Aorta (tissue), 5 donors: Measurements from ENCODE around the gene RRBP1. TPM values are rescaled to one million over a fixed set of nuclear protein-coding genes. Genes with fewer than 3 reads are reported as not detected.
"Not testable (repeated sequence)": the region's sequence is repeated elsewhere in the genome, so short reads cannot be mapped to it uniquely, and the experiment has no call there.

Experiments used
- ATAC-seq: fragments of 200-7000 bp; cut with Tn5 transposase; one replicate; pipeline ENCODE4 v1.9.1; 2022; ENCODE audit warnings: moderate library complexity; ENCODE audit not compliant: low FRiP score
- DNase-seq, 2 donors: peaks; one replicate each; pipeline ENCODE4 v3.0.0-alpha.2; 2020
- H3K27ac ChIP-seq, 2 donors: one replicate each; pipeline ENCODE4 v1.5.1; 2013; ENCODE audit warnings: low read length in 2 of 2, mild to moderate bottlenecking in 2 of 2, moderate library complexity in 2 of 2, control low read depth in 1 of 2, inconsistent platforms in 1 of 2, low read depth in 1 of 2
- H3K27me3 ChIP-seq, 2 donors: one replicate each; pipeline ENCODE4 v1.6.1; 2013; ENCODE audit warnings: control low read depth in 1 of 2, low read length in 1 of 2, mild to moderate bottlenecking in 1 of 2, moderate library complexity in 1 of 2; ENCODE audit not compliant: insufficient read depth in 2 of 2, control insufficient read depth in 1 of 2
- H3K36me3 ChIP-seq, 2 donors: one replicate each; pipeline ENCODE4 v1.6.1; 2013; ENCODE audit warnings: control low read depth in 1 of 2, low read length in 1 of 2, mild to moderate bottlenecking in 1 of 2; ENCODE audit not compliant: insufficient read depth in 2 of 2, control insufficient read depth in 1 of 2
- H3K4me1 ChIP-seq, 2 donors: one replicate each; pipeline ENCODE4 v1.6.1; 2013; ENCODE audit warnings: low read length in 2 of 2, control low read depth in 1 of 2, mild to moderate bottlenecking in 1 of 2, moderate library complexity in 1 of 2; ENCODE audit not compliant: insufficient read depth in 2 of 2, control insufficient read depth in 1 of 2
- H3K4me3 ChIP-seq, 2 donors: one replicate each; pipeline ENCODE4 v1.5.1; 2013; ENCODE audit warnings: low read length in 2 of 2, control low read depth in 1 of 2, mild to moderate bottlenecking in 1 of 2
- H3K9me3 ChIP-seq: one replicate; pipeline ENCODE4 v1.6.1; 2013; ENCODE audit warnings: mild to moderate bottlenecking, low read length; ENCODE audit not compliant: control insufficient read depth
- WGBS, 2 donors: extraction: QIAGEN DNeasy Blood & Tissue Kit; methylation state at CpG; one replicate each; pipeline ENCODE4 v1.1.7; 2013; 5-methylcytosine and 5-hydroxymethylcytosine counted together
- intact Hi-C, 2 donors: fragments of 100-400 bp; cut with DNase I; formaldehyde crosslinking; loops; one replicate each; pipeline versions ENCODE4 v1.14.2 to v1.15.0; 2022
- polyA plus RNA-seq, 2 donors: library from polyadenylated mRNA; stranded (reverse); fragments of 200-250 nt; gene quantifications; one replicate each; pipeline ENCODE4 v1.2.3, GENCODE V29; 2013
- total RNA-seq, 2 donors: library from RNA; stranded (reverse); fragmentation: NEBNext Ultra II Directional; extraction: Animal tissue kit (Norgen Biotek cat#: 25700); gene quantifications; one replicate each; pipeline ENCODE4 v1.2.1, GENCODE V29; 2021
- donor health status: healthy with polysubstance abuse.
- donor health status: Bipolar disorder and iron deficiency.
- donor health status: DM: no; HTN: no; CAD: no.
- donor health status: DM: no; HTN: no; CAD: no.
- donor health status: DM: yes; HTN: yes; CAD: no.

The RRBP1 gene
- total and polyA plus RNA-seq, 4 donors = 19.3 to 178 (median 122) TPM

GRCh38 chr20:17664025-17664633 is 17.9 kb downstream of the RRBP1 start:
- intact Hi-C loops = no loop called here
- ATAC-seq = no peak
- no peaks in the 10 kb centered on the region for H3K27me3 ChIP-seq
- no peaks in the 10 kb centered on the region for H3K36me3 ChIP-seq
- H3K4me1 ChIP-seq = peaks cover 0 to 8% of the 10 kb centered on the region in 2 donors
- H3K4me3 ChIP-seq = no peak overlapping the region
- DNase-seq = no peak
- H3K27ac ChIP-seq = no peak overlapping the region
- 88 to 89% methylated on average over 11 of the region's 11 CpGs for WGBS, 2 donors
- no peaks in the 10 kb centered on the region for H3K9me3 ChIP-seq

- H3K9me3 ChIP-seq = no peaks in the 10 kb centered on the region
- 58 to 65% methylated on average over 5 of the region's 5 CpGs for WGBS, 2 donors
- intact Hi-C loops = no loop called here
These were observed 18.6 kb downstream of the RRBP1 start for GRCh38 chr20:17663486-17663885.

DNA sequence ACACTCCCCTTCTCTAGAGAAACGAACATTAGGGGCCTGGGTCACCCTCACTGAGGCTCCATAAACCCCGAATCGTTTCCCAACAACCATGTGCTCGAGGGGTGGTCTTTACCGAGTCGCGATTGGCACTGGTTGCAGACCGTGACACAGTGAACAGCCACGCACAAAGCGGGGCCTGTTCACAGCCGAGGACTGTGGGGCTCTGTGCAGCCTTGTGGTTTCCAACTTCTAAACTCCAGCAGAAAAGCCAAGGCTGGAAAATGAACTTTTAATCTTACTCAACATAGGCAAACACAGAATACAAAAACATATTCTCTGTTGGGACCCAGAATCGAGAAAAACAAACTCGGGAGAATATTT is 19.0 kb downstream of the RRBP1 start:
- H3K36me3 ChIP-seq = peaks cover 2 to 4% of the 10 kb centered on the region in 2 donors
- H3K4me1 ChIP-seq = peaks cover 0 to 10% of the 10 kb centered on the region in 2 donors
- H3K27me3 ChIP-seq = no peaks in the 10 kb centered on the region
- DNase-seq (no peak), ATAC-seq (no peak)
- WGBS, 2 donors = 57 to 73% methylated on average over 13 of the region's 13 CpGs
- intact Hi-C loops = no loop called here
- H3K4me3 ChIP-seq = no peak overlapping the region
- no peaks in the 10 kb centered on the region for H3K9me3 ChIP-seq
- H3K27ac ChIP-seq = no peak overlapping the region

More at GRCh38 chr20:17663486-17663885, 18.6 kb downstream of the RRBP1 start:
- H3K4me3 ChIP-seq = no peak overlapping the region
- H3K36me3 ChIP-seq = peaks cover 2% of the 10 kb centered on the region in 2 donors
- DNase-seq = no peak
- H3K4me1 ChIP-seq = peaks cover 0 to 10% of the 10 kb centered on the region in 2 donors
- no peak for ATAC-seq
- H3K27me3 ChIP-seq = no peaks in the 10 kb centered on the region
- H3K27ac ChIP-seq = no peak overlapping the region

DNA sequence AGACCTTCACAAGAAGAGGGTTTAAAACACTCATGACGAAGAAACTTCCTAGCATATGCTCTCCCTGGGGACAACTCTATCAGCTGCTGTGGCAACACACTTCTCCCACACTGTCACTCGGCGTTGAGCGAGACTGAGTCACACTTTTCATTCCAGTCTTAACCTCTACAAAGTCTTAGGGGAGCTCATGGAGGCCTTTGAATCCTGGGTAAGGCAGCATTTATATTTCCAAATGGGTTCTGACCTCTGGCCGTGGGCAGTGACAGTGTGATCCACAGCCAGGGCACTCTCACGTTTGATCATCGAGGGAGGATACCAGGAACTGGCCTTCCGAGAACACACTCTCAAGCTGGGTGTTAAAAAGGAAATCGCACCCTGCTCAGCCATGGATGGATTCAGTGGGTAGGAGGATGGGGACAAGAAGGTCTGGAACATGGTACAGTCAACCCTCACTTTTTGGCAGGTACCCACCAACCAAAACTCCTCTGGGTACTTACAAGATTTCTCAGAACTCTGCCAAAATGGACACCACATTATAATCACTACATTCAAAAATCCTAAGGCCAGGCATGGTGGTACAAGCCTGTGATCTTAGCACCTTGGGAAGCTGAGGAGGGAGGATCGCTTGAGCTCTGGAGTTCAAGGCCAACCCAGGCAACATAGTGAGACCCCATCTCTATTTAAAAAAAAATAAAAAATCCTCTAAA is 19.6 kb downstream of the RRBP1 start:
- 50 to 59% methylated on average over 10 of the region's 10 CpGs for WGBS, 2 donors
- Histone ChIP-seq H3K27me3 (no peaks in the 10 kb centered on the region), H3K27ac (no peak overlapping the region), H3K4me1 (peaks cover 0 to 10% of the 10 kb centered on the region in 2 donors), H3K4me3 (no peak overlapping the region), H3K9me3 (no peaks in the 10 kb centered on the region), H3K36me3 (peaks cover 2 to 4% of the 10 kb centered on the region in 2 donors)
- DNase-seq (peak; percentile 70 to 79), ATAC-seq (peak; percentile 73)
- intact Hi-C loops = no loop called here

- intact Hi-C loops = no loop called here
- Histone ChIP-seq H3K27ac (peak overlapping the region in 1 of 2 donors; percentile 72), H3K4me3 (no peak overlapping the region), H3K9me3 (no peaks in the 10 kb centered on the region), H3K27me3 (no peaks in the 10 kb centered on the region), H3K4me1 (peaks cover 0 to 10% of the 10 kb centered on the region in 2 donors), H3K36me3 (peaks cover 2 to 4% of the 10 kb centered on the region in 2 donors)
- WGBS, 2 donors = 40 to 42% methylated on average over 5 of the region's 5 CpGs
- no peak for ATAC-seq
- peak in 1 of 2 donors; percentile 39 for DNase-seq
These were observed 20.8 kb downstream of the RRBP1 start for GRCh38 chr20:17661121-17661744.

DNA sequence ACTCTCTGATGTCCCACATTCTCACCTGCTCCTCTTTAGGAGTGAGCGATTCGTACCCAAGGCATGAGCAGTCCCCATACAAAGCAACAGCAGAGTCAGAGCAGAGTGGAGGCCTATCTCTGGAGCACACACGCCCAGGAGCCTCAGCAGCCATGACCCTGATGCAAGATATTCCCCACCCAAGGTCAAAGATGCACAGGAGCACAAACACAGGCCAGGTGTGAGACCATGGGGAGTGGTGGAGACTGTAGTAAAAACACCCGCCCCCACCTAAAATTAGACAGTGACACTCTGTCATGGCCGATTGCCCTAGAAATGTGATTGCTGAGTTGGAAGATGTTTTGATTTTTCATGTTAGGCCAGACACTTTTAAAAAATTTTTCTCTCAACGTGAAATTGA is 21.4 kb downstream of the RRBP1 start:
- peak overlapping the region in 1 of 2 donors; percentile 42 for H3K27ac ChIP-seq
- H3K9me3 ChIP-seq = no peaks in the 10 kb centered on the region
- peaks cover 0 to 10% of the 10 kb centered on the region in 2 donors for H3K4me1 ChIP-seq
- H3K4me3 ChIP-seq = no peak overlapping the region
- intact Hi-C loops = no loop called here
- no peaks in the 10 kb centered on the region for H3K27me3 ChIP-seq
- 39% methylated on average over 6 of the region's 6 CpGs for WGBS, 2 donors
- ATAC-seq = no peak
- peak in 1 of 2 donors; percentile 57 for DNase-seq
- H3K36me3 ChIP-seq = peaks cover 2 to 4% of the 10 kb centered on the region in 2 donors

DNA sequence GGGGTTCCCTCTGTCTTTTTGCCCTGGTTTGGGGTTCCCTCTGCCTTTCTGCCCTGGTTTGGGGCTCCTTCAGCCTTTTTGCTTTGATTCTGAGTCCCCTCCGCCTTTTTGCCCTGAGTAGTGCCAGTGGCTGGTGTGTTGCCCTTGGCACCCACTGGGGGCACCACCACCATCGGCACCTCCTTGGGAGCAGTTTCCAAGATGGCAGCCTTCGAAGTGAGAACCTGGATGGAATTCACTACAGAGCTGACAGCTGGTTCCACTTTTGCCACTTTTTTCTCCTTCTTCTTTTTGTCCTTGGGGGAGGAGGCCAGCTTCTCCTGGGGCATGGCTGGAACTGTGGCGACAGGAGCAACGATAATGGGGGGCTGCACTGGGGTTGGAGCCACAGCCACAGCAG is 22.2 kb downstream of the RRBP1 start:
- ATAC-seq (no peak), DNase-seq (peak in 1 of 2 donors; percentile 56)
- peaks cover 0 to 10% of the 10 kb centered on the region in 2 donors for H3K4me1 ChIP-seq
- H3K27ac ChIP-seq = no peak overlapping the region
- WGBS, 2 donors = 80 to 88% methylated on average over 5 of the region's 5 CpGs
- intact Hi-C loops = loop anchor here in 1 of 2 donors (10.0 kb wide), 1 partner anchor 235 kb away; no protein-coding TSS in a partner anchor
- no peak overlapping the region for H3K4me3 ChIP-seq
- no peaks in the 10 kb centered on the region for H3K9me3 ChIP-seq
- peaks cover 2 to 4% of the 10 kb centered on the region in 2 donors for H3K36me3 ChIP-seq
- H3K27me3 ChIP-seq = no peaks in the 10 kb centered on the region

DNA sequence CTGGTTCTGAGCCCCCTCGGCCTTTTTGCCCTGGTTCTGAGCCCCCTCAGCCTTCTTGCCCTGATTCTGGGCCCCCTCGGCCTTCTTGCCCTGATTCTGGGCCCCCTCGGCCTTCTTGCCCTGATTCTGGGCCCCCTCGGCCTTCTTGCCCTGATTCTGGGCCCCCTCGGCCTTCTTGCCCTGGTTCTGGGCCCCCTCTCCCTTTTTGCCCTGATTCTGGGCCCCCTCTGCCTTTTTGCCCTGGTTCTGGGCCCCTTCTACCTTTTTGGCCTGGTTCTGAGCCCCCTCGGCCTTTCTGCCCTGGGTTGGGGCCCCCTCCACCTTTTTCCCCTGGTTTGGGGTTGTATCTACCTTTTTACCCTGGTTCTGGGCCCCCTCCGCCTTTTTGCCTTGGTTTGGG is 22.7 kb downstream of the RRBP1 start:
- not testable (repeated sequence) for H3K9me3 ChIP-seq, H3K4me1 ChIP-seq, H3K36me3 ChIP-seq, H3K4me3 ChIP-seq, ATAC-seq, H3K27ac ChIP-seq, H3K27me3 ChIP-seq
- intact Hi-C loops = loop anchor here in 1 of 2 donors (10.0 kb wide), 1 partner anchor 235 kb away; no protein-coding TSS in a partner anchor
- peak in 1 of 2 donors; percentile 27 for DNase-seq
- 94 to 98% methylated on average over 6 to 7 of the region's 7 CpGs for WGBS, 2 donors
